A549 (cell line): ENCODE results near the gene GNAS.

Source experiments
- CEBPB ChIP-seq, 2 experiments: fragments of >200 bp in 1 of 2; sonication (Bioruptor Twin) in 1 of 2; formaldehyde crosslinking in 1 of 2; IDR thresholded peaks; 2 replicates each; pipeline ENCODE4 v1.6.1; 2012 to 2016
- CHD4 ChIP-seq: fragments of 200-600 bp; sonication (generic); IDR thresholded peaks from 2 replicates; pipeline ENCODE4 v1.6.1; 2016; ENCODE audit warnings: antibody characterized with exemption, mild to moderate bottlenecking, borderline replicate concordance
- ESRRA ChIP-seq: fragments of 150-350 bp; IDR thresholded peaks from 2 replicates; pipeline ENCODE4 v1.6.1; 2014; ENCODE audit warnings: mild to moderate bottlenecking, low read length, borderline replicate concordance
- HEYL ChIP-seq: fragments of 250-450 bp; sonication (Bioruptor Pico); IDR thresholded peaks from 2 replicates; pipeline ENCODE4 v1.8.0; 2021; ENCODE audit warnings: mild to moderate bottlenecking, moderate library complexity
- POLR2AphosphoS2 ChIP-seq: conservative IDR thresholded peaks from 2 replicates; pipeline ENCODE4 v1.6.1; 2012; ENCODE audit warnings: low read length, improper control_type of control experiment, inconsistent platforms
- REST ChIP-seq: fragments of 200-600 bp; sonication (generic); IDR thresholded peaks from 2 replicates; pipeline ENCODE4 v1.6.1; 2016; ENCODE audit warnings: antibody characterized with exemption, mild to moderate bottlenecking, moderate library complexity
- RFX5 ChIP-seq: fragments of 450-650 bp; IDR thresholded peaks from 2 replicates; pipeline ENCODE4 v1.7.1; 2014; ENCODE audit warnings: antibody characterized with exemption, mild to moderate bottlenecking, moderate library complexity
- SMC3 ChIP-seq: fragments of >200 bp; sonication (Bioruptor Twin); formaldehyde crosslinking; IDR thresholded peaks from 3 replicates; pipeline ENCODE4 v1.6.1; 2018; ENCODE audit warnings: inconsistent platforms
- ZFP36 ChIP-seq: fragments of 450-650 bp; IDR thresholded peaks from 2 replicates; pipeline ENCODE4 v1.6.1; 2014; ENCODE audit warnings: borderline replicate concordance; ENCODE audit not compliant: partially characterized antibody
- ZSCAN20 ChIP-seq: fragments of 250-450 bp; sonication (Bioruptor Pico); IDR thresholded peaks from 2 replicates; pipeline ENCODE4 v1.8.0; 2022; ENCODE audit warnings: mild to moderate bottlenecking, moderate library complexity
- TF ChIP-seq, protein P1 (sequence below): fragments of >200 bp; sonication (Bioruptor Twin); formaldehyde crosslinking; IDR thresholded peaks from 3 replicates; pipeline ENCODE4 v1.5.1; 2016
- TF ChIP-seq, protein P2 (sequence below): IDR thresholded peaks from 2 replicates; pipeline ENCODE4 v1.6.1; 2012

DNA sequence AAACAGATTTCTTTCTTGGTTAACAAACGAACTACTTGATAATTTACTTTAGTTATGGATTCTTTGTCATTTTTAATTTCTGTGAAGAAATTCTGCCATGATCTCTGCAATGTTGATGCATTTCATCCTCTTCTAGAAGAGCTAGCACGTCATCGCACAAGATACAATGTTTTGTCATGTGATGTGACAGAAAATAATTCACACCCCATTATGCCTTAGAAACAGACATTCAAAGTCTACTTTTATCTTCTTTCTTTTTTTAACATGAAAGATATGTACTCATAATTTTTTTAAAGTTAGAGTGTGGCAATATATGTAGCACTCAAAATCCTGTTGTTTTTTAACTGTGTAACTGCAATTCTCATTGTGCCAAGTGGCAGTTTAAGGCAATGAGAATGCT lies 89.0 kb downstream of the GNAS start:
- TF ChIP-seq, protein P1, sequence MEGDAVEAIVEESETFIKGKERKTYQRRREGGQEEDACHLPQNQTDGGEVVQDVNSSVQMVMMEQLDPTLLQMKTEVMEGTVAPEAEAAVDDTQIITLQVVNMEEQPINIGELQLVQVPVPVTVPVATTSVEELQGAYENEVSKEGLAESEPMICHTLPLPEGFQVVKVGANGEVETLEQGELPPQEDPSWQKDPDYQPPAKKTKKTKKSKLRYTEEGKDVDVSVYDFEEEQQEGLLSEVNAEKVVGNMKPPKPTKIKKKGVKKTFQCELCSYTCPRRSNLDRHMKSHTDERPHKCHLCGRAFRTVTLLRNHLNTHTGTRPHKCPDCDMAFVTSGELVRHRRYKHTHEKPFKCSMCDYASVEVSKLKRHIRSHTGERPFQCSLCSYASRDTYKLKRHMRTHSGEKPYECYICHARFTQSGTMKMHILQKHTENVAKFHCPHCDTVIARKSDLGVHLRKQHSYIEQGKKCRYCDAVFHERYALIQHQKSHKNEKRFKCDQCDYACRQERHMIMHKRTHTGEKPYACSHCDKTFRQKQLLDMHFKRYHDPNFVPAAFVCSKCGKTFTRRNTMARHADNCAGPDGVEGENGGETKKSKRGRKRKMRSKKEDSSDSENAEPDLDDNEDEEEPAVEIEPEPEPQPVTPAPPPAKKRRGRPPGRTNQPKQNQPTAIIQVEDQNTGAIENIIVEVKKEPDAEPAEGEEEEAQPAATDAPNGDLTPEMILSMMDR = no peak
- TF ChIP-seq RFX5 (no peak), HEYL (CRISPR knock-in tag) (no peak), CHD4 (no peak), ESRRA (no peak), POLR2AphosphoS2 (no peak), ZFP36 (no peak), REST (no peak), CEBPB (IDR thresholded peaks at IDR 0.05) (no peak), ZSCAN20 (CRISPR knock-in tag) (no peak), SMC3 (no peak)
- TF ChIP-seq, protein P2, sequence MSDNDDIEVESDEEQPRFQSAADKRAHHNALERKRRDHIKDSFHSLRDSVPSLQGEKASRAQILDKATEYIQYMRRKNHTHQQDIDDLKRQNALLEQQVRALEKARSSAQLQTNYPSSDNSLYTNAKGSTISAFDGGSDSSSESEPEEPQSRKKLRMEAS = no peak
